ENCODE results near the gene FBLN5. TPM values are rescaled to one million over a fixed set of nuclear protein-coding genes. Genes with fewer than 3 reads are reported as not detected.

Gene FBLN5
- total RNA-seq, 1 experiment from 2014 or later: 1.0 TPM

- Mint-ChIP-seq H3K27ac (peak overlapping the region; percentile 7 to 92 (median 22); a peak in 3 of 7 replicates), H3K9me3 (peaks cover 7 to 10% of the 10 kb centered on the region in 2 experiments; a peak in 4 of 5 replicates), H3K36me3 (ENCODE audit: insufficient read depth in 1 of 3, low read depth in 3 of 3) (peaks cover 2 to 14% (median 4%) of the 10 kb centered on the region in 3 experiments; a peak in 5 of 7 replicates), H3K4me3 (no peak overlapping the region), H3K27me3 (ENCODE audit: low read depth) (peaks cover 6% of the 10 kb centered on the region; the same call in 1 of the 2 replicates), H3K4me1 (peaks cover 49 to 53% of the 10 kb centered on the region in 2 experiments)
- Histone ChIP-seq H3K27ac (ENCODE audit: insufficient read length, low read depth, low read length) (no peak overlapping the region), H2BK15ac (ENCODE audit: low read depth, low read length) (no peak overlapping the region), H3K23ac (ENCODE audit: insufficient read length, low read depth, low read length) (no peak overlapping the region), H3K18ac (ENCODE audit: insufficient read length, low read depth, low read length) (no peak overlapping the region), H2BK12ac (ENCODE audit: insufficient read length, low read depth, low read length) (no peak overlapping the region), H3K4me1 (ENCODE audit: insufficient read depth, low read length) (peaks cover 2% of the 10 kb centered on the region; the same call in 1 of the 2 replicates), H3K9me3 (ENCODE audit: control insufficient read depth, low read depth, low read length) (no peaks in the 10 kb centered on the region), H2BK20ac (ENCODE audit: low read depth, low read length, poor library complexity, severe bottlenecking) (no peak overlapping the region), H3K56ac (ENCODE audit: insufficient read length, low read depth, low read length) (no peak overlapping the region), H3K4ac (ENCODE audit: low read depth, low read length) (no peak overlapping the region), H4K20me1 (ENCODE audit: control insufficient read depth, insufficient read depth, insufficient read length) (no peaks in the 10 kb centered on the region), H4K91ac (ENCODE audit: insufficient read length, low read depth, low read length) (no peak overlapping the region), H3K27me3 (ENCODE audit: insufficient read depth, low read length) (no peaks in the 10 kb centered on the region), H2AFZ (ENCODE audit: low read length) (no peak overlapping the region), H2BK5ac (ENCODE audit: insufficient read length, low read length) (no peak overlapping the region), H4K8ac (replicated peaks; ENCODE audit: insufficient read length, low read depth, low read length) (no peak overlapping the region), H3K79me2 (ENCODE audit: insufficient read depth, low read length) (no peaks in the 10 kb centered on the region; the same call in 1 of the 2 replicates), H3K79me1 (ENCODE audit: insufficient read depth, low read depth, low read length, poor library complexity, severe bottlenecking) (no peaks in the 10 kb centered on the region), H3K23me2 (ENCODE audit: insufficient read length, low read depth, low read length, poor library complexity, severe bottlenecking) (peaks cover 3% of the 10 kb centered on the region), H4K5ac (ENCODE audit: insufficient read length, low read depth, low read length) (no peak overlapping the region), H3T11ph (ENCODE audit: low read length) (no peak overlapping the region), H3K9ac (ENCODE audit: extremely low read depth, insufficient read length, low read length) (no peak overlapping the region), H3K4me2 (ENCODE audit: insufficient read depth, insufficient read length, low read length) (no peak overlapping the region), H2AK5ac (ENCODE audit: insufficient read length, low read length) (no peak overlapping the region), H3K14ac (ENCODE audit: insufficient read depth, low read length) (no peak overlapping the region), H2BK120ac (ENCODE audit: low read depth, low read length, poor library complexity, severe bottlenecking) (no peak overlapping the region)
- TF ChIP-seq CTCF (conservative IDR thresholded peaks at IDR 0.05): no peak
- no CpG with 5 or more reads among the region's 1 CpG for WGBS (ENCODE audit: extremely low coverage, insufficient read length, low lambda C conversion rate)
- no peak for DNase-seq
Observed at GRCh38 chr14:91831337-91831736, 116.2 kb downstream of the FBLN5 start.

Data from H9 (cell line).